ENCODE data around the gene EBF3. TPM values are rescaled to one million over a fixed set of nuclear protein-coding genes. Genes with fewer than 3 reads are reported as not detected.

EBF3 gene
- total RNA-seq, 1 experiment from 2014 or later: not detected

DNA sequence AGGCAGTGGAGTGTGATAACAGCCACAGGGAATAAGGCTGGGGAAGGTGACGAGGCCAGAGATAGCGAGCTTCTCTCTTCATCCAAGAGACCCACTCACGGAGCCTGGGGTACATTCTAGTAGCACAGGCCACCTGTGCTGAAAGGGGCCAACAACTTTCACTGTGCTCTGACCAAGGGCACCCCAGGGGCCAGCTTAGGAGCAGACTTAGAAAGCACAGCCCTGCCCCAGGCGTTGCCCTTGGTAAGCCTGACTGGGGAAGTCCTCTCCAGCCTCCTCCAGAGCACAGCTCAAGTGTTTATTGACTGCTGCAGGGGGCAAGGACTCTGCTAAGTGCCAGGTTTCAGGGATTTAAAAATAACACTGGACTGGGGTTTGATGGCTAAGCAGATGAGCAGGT, 44.7 kb downstream of the EBF3 start:
- ChIA-PET POLR2A (ENCODE audit: unreplicated experiment) (no interaction called here), CTCF (no interaction called here)
- intact Hi-C loops (cut with micrococcal nuclease; ENCODE audit: unreplicated experiment): no loop called here
- H4K20me1 ChIP-seq (ENCODE audit: insufficient read depth): no peaks in the 10 kb centered on the region
- H3K9me3 ChIP-seq (ENCODE audit: insufficient read depth, low read depth): no peaks in the 10 kb centered on the region
- H3K4me3 ChIP-seq: no peak overlapping the region
- no peaks in the 10 kb centered on the region for H3K4me1 ChIP-seq (replicated peaks; ENCODE audit: insufficient read depth)
- no peak for DNase-seq
- no peak overlapping the region for H3K4me2 ChIP-seq
- H3K9me2 ChIP-seq (ENCODE audit: insufficient read depth): no peaks in the 10 kb centered on the region
- peaks cover 42% of the 10 kb centered on the region for H3K27me3 ChIP-seq (ENCODE audit: insufficient read depth, low read depth)
- no peak for TF ChIP-seq EZH2 (IDR thresholded peaks at IDR 0.05; ENCODE audit: low read depth)
- TF ChIP-seq, protein P1, sequence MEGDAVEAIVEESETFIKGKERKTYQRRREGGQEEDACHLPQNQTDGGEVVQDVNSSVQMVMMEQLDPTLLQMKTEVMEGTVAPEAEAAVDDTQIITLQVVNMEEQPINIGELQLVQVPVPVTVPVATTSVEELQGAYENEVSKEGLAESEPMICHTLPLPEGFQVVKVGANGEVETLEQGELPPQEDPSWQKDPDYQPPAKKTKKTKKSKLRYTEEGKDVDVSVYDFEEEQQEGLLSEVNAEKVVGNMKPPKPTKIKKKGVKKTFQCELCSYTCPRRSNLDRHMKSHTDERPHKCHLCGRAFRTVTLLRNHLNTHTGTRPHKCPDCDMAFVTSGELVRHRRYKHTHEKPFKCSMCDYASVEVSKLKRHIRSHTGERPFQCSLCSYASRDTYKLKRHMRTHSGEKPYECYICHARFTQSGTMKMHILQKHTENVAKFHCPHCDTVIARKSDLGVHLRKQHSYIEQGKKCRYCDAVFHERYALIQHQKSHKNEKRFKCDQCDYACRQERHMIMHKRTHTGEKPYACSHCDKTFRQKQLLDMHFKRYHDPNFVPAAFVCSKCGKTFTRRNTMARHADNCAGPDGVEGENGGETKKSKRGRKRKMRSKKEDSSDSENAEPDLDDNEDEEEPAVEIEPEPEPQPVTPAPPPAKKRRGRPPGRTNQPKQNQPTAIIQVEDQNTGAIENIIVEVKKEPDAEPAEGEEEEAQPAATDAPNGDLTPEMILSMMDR (conservative IDR thresholded peaks at IDR 0.05): no peak
- H3K36me3 ChIP-seq (ENCODE audit: low read depth): no peaks in the 10 kb centered on the region
- no peak overlapping the region for H3K27ac ChIP-seq
- no peaks in the 10 kb centered on the region for H3F3A ChIP-seq (ENCODE audit: insufficient read depth, low read depth)
- no peak overlapping the region for H2AFZ ChIP-seq
- no TSS peak for BruUV-seq (replicated peaks)
- no peaks in the 10 kb centered on the region for H3K79me2 ChIP-seq (ENCODE audit: low read depth)

DNA sequence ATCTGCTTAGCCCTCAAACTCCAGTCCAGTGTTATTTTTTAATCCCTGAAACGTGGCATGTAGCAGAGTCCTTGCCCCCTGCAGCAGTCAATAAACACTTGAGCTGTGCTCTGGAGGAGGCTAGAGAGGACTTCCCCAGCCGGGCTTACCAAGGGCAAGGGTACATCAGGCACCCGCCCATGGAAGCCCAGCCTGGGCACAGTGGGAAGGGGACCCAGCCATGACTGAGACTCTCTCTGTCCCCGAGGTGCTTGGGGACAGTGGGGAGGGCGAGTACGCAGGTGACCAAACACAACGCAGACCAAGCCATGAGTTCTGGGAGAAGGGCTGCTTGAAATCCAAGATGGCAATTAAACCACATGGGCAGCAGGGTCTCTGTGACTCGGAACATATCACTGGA, 45.2 kb downstream of the EBF3 start:
- Histone ChIP-seq H2AFZ (no peak overlapping the region), H3K4me1 (replicated peaks; ENCODE audit: insufficient read depth) (no peaks in the 10 kb centered on the region), H3K4me2 (no peak overlapping the region), H3K79me2 (ENCODE audit: low read depth) (no peaks in the 10 kb centered on the region), H4K20me1 (ENCODE audit: insufficient read depth) (no peaks in the 10 kb centered on the region), H3K4me3 (no peak overlapping the region), H3K36me3 (ENCODE audit: low read depth) (no peaks in the 10 kb centered on the region), H3K27ac (no peak overlapping the region), H3K9me3 (ENCODE audit: insufficient read depth, low read depth) (no peaks in the 10 kb centered on the region), H3K9me2 (ENCODE audit: insufficient read depth) (no peaks in the 10 kb centered on the region), H3K27me3 (ENCODE audit: insufficient read depth, low read depth) (peaks cover 45% of the 10 kb centered on the region), H3F3A (ENCODE audit: insufficient read depth, low read depth) (no peaks in the 10 kb centered on the region)
- POLR2A ChIA-PET (ENCODE audit: unreplicated experiment): no interaction called here
- BruUV-seq (replicated peaks): no TSS peak
- DNase-seq: no peak
- no peak for TF ChIP-seq EZH2 (IDR thresholded peaks at IDR 0.05; ENCODE audit: low read depth)
- TF ChIP-seq, protein P1 (conservative IDR thresholded peaks at IDR 0.05): no peak
- CTCF ChIA-PET: no interaction called here
- intact Hi-C loops (cut with micrococcal nuclease; ENCODE audit: unreplicated experiment): no loop called here

DNA sequence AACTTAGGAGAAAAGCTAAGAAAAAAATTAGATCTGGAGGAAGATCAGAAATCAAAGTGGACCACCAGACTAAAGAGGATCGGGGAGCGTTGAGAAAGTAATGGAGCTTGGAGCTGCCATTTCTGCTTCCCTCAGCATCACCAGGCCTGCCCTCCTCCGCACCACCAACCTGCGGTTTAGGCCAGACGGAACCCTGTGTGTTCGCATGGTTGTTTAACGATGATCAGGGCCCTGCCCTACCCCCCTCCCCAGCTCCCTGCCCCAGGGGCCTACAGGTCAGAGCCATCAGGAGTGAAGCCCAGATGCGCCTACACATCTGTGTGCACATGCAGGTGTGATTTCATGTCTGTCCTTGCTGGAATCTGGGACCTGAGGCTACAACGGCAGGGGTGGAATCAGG, 45.7 kb downstream of the EBF3 start:
- Histone ChIP-seq H3K9me2 (ENCODE audit: insufficient read depth) (no peaks in the 10 kb centered on the region), H3K4me3 (no peak overlapping the region), H3K79me2 (ENCODE audit: low read depth) (no peaks in the 10 kb centered on the region), H3F3A (ENCODE audit: insufficient read depth, low read depth) (no peaks in the 10 kb centered on the region), H4K20me1 (ENCODE audit: insufficient read depth) (no peaks in the 10 kb centered on the region), H3K4me1 (replicated peaks; ENCODE audit: insufficient read depth) (no peaks in the 10 kb centered on the region), H3K9me3 (ENCODE audit: insufficient read depth, low read depth) (no peaks in the 10 kb centered on the region), H2AFZ (no peak overlapping the region), H3K27ac (no peak overlapping the region), H3K4me2 (no peak overlapping the region), H3K36me3 (ENCODE audit: low read depth) (no peaks in the 10 kb centered on the region), H3K27me3 (ENCODE audit: insufficient read depth, low read depth) (peaks cover 46% of the 10 kb centered on the region)
- DNase-seq: no peak
- intact Hi-C loops (cut with micrococcal nuclease; ENCODE audit: unreplicated experiment): no loop called here
- ChIA-PET CTCF (no interaction called here), POLR2A (ENCODE audit: unreplicated experiment) (no interaction called here)
- no TSS peak for BruUV-seq (replicated peaks)
- TF ChIP-seq, protein P1 (conservative IDR thresholded peaks at IDR 0.05): no peak
- TF ChIP-seq EZH2 (IDR thresholded peaks at IDR 0.05; ENCODE audit: low read depth): no peak

All from PC-9 (cell line).